Measurements from ENCODE around the gene RAB37.

RAB37 gene

GRCh38 chr17:74744714-74745547 lies 7.9 kb downstream of the RAB37 start:
- peak; percentile 84 for DNase-seq (ENCODE audit: low spot score)

- DNase-seq (ENCODE audit: low spot score): no peak
These were observed 8.6 kb downstream of the RAB37 start for GRCh38 chr17:74745548-74746177.

GRCh38 chr17:74746376-74746775 lies 9.3 kb downstream of the RAB37 start:
- DNase-seq (ENCODE audit: low spot score): no peak

- no peak for DNase-seq (ENCODE audit: low spot score)
These were observed 9.9 kb downstream of the RAB37 start for GRCh38 chr17:74746922-74747321.

- no peak for DNase-seq (ENCODE audit: low spot score)
These were observed 11.1 kb downstream of the RAB37 start for GRCh38 chr17:74748279-74748528.

GRCh38 chr17:74748529-74749278 lies 11.6 kb downstream of the RAB37 start, which contains the start of gene NHERF1:
Gene NHERF1, plus strand, starts transcription at chr17:74748628. Its CDS starts 219 bp downstream, at chr17:74748847.
- peak; percentile 99 for DNase-seq (ENCODE audit: low spot score)

GRCh38 chr17:74749279-74750038 lies 12.4 kb downstream of the RAB37 start:
- DNase-seq (ENCODE audit: low spot score): no peak

- DNase-seq (ENCODE audit: low spot score): no peak
These were observed 12.9 kb downstream of the RAB37 start for GRCh38 chr17:74750039-74750326.

GRCh38 chr17:74750327-74751069 lies 13.4 kb downstream of the RAB37 start:
- DNase-seq (ENCODE audit: low spot score): no peak

GRCh38 chr17:74752415-74752814 lies 15.4 kb downstream of the RAB37 start:
- DNase-seq (ENCODE audit: low spot score): no peak

GRCh38 chr17:74752822-74753401 lies 15.9 kb downstream of the RAB37 start:
- DNase-seq (ENCODE audit: low spot score): no peak

GRCh38 chr17:74754832-74755231 lies 17.8 kb downstream of the RAB37 start:
- DNase-seq (ENCODE audit: low spot score): no peak

GRCh38 chr17:74755533-74755932 lies 18.5 kb downstream of the RAB37 start:
- DNase-seq (ENCODE audit: low spot score): no peak

GRCh38 chr17:74756891-74757290 lies 19.8 kb downstream of the RAB37 start:
- DNase-seq (ENCODE audit: low spot score): no peak

- no peak for DNase-seq (ENCODE audit: low spot score)
These were observed 20.4 kb downstream of the RAB37 start for GRCh38 chr17:74757502-74757901.

GRCh38 chr17:74757931-74758847 lies 21.1 kb downstream of the RAB37 start:
- DNase-seq (ENCODE audit: low spot score): no peak

- no peak for DNase-seq (ENCODE audit: low spot score)
These were observed 21.8 kb downstream of the RAB37 start for GRCh38 chr17:74758848-74759168.

- DNase-seq (ENCODE audit: low spot score): no peak
These were observed 22.3 kb downstream of the RAB37 start for GRCh38 chr17:74759243-74759801.

GRCh38 chr17:74759941-74760340 lies 22.9 kb downstream of the RAB37 start:
- peak; percentile 83 for DNase-seq (ENCODE audit: low spot score)
